Measurements from ENCODE around the gene CARMIL3.

Gene CARMIL3

DNA sequence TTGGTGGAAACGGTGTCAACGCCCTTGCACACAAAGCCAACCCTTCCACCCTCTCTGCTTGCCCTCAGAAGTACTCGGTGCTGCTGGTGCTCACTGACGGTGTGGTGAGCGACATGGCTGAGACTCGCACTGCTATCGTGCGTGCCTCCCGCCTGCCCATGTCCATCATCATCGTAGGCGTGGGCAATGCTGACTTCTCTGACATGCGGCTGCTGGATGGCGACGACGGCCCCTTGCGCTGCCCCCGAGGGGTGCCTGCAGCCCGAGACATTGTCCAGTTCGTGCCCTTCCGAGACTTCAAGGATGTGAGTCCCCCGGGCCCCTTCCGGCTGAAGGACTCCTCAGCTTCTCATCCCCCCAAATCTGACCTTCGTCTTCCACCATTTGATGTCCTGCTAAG lies 25.3 kb downstream of the CARMIL3 start:
- FAIRE-seq: no peak

DNA sequence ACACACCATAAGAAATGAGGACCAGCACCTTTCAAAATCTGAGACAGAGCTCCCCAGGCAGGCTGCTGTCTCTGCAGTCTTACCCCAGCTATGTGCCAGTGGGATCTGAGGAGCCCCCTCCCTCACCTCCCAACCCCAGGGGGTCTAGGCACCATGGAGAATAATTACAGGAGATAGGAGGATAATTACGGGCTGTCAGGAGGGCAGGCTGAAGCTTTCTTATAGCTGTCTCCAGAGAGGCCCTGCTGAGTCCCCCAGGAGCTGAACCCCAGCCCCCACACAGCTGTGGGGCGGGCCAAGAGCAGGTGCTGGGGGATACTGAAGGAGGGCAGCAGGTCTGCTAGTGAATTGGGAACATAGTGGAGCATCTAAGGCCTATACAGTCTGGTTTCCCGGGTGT lies 26.3 kb downstream of the CARMIL3 start:
- FAIRE-seq: no peak

GRCh38 chr14:24079491-24080141 lies 27.8 kb downstream of the CARMIL3 start:
- FAIRE-seq: no peak

- no peak for FAIRE-seq
Measured at GRCh38 chr14:24080142-24080530, 28.3 kb downstream of the CARMIL3 start.

DNA sequence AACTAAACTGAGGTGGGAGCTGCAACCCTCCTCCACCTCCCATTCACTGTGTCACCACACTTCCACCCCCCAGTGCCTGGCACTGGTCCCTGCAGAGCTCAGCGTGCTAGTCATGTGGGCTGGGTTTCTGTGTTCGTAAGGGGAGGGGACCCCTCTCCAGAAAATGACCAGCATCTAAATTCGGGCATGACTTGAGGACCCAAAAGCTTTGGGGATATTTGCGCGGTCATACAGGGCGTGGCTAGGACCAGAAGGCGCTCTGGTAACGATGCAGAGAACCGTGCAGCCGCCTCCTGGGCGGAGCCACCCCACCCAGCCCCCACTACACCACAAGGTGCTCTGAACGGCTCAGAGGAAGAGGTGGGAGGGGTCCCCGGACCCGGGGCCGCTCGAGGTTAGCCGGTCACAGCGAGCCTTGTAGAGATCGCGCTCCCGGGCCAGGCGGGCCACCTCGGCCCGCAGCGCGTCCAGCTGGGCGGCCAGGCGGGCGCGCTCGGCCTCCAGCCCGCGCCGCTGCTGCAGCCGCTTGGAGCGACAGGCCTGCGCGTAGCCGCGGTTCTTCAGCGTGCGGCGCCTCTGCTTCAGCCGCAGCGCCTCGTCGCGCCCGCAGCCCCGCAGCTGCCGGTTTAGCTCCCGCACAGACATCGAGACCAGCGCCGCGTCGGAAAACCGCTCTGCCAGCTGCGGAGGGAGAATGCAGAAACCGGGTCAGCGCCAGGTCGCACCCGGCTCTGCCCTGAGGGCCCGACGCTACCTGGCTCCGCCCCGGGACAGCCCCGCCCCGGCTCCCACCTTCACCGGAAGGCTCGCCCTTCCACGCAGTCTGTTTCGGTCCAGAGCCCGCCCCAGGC lies 29.3 kb downstream of the CARMIL3 start:
- FAIRE-seq: no peak

GRCh38 chr14:24081739-24082211 lies 30.0 kb downstream of the CARMIL3 start:
- no peak for FAIRE-seq

DNA sequence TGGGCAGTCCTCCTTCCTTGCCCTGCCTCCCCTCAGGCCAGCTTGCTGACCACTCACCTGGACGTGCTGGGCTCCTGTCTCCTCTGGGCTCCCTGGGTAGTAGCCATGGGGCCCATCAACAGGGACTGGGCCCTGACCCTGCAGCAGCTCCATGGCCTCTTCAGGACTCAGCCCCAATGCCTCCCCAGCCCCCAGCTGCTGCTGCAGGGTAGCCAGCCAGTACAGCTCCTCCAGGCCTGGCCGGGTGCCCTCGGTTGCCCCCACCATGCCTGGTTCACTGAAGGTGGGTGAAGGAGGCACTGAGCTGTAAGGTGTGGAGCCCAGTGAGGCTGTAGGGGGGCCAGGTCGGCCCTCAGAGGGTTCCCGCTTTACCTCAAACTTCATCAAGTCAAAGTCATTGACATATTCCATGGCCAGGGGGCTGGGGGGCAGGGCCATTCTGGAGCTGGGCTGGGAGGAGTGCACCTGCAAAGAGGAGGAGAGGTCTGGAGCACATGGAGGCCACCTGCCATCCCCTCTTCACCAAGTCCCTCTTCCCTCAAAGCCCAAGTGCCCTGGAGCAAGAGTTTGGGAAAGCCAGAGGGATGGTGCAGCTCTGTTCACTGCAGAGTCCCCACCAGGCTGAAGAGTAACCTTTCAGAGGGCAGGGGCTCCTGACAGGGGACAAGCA lies 30.7 kb downstream of the CARMIL3 start:
- FAIRE-seq: no peak

DNA sequence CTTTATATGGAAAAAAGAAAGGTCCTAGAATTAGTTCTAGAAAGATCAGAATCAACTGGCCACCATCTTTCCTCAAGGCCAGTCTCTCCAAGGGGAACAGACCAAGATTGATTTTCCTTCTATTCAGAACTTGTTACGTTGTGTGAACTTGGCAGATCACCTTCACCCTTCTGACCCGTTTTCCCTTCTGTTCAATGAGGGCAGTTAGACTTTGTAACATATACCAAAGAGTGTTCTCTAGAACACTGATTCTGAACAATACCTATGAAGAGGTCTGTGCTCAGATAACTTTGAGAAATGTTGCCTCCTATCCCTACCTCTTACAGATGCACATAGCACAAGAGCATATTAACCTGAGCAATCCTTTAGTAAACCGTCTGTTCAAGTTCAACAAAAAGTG lies 31.7 kb downstream of the CARMIL3 start:
- FAIRE-seq: no peak

DNA sequence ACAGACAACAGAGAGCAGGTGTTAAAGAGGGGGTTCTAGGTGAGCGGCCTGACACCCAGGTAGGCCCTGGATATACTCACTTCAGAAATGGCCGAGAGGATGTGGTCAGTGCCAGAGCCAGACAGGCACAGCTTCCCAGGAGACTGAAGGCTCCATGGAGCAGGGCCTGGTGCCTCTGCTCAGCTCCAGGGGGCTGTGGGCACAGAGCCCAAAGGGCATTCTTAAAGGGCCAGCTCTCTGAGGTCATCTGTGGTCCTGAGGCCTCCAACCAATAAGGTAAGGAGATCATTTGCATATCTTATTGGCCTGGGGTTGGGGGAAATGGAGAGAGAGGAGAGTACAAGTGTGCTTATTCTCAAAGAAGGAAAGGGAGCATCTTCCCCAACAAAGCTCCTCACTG lies 32.6 kb downstream of the CARMIL3 start:
- FAIRE-seq: no peak

DNA sequence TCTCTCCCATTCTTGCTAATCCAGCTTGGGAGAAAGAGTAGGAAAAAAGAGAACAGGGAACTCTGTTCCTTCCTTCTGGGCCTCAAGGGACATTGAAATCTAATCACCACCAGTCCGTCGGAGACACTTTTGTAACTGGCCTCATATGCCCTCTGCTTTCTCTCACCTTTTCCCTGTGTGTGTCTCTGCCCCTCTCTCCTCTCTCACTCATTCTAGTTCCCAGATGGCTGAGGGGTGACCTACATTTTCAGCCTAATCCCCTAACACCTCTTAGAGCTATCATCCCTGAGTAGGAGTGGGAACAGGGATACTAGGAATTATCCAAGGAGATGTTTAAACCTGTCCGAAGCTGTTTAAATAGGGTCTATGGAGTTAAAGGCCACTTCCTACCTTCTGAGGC lies 33.4 kb downstream of the CARMIL3 start:
- FAIRE-seq: no peak

- FAIRE-seq: no peak
Measured at GRCh38 chr14:24086193-24086955, 34.6 kb downstream of the CARMIL3 start.

DNA sequence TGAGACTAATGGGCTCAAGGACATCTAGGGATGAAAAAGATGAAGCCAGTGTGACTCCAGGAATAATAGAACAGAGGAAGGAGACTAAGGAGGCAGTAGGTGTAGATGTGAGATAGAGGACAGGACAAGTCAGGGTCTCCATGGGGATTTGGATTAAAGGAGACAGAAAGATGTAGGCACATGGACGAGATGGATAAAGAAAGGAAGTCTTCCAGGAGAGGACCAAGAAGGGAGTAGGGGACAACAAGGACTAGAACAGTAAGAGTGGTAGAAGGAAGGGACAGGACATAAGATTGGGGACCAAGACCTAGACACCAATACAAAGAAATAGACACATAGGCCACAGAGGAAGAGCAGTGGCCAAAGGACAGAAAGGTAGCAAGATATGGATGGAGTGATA lies 35.2 kb downstream of the CARMIL3 start:
- FAIRE-seq: no peak

DNA sequence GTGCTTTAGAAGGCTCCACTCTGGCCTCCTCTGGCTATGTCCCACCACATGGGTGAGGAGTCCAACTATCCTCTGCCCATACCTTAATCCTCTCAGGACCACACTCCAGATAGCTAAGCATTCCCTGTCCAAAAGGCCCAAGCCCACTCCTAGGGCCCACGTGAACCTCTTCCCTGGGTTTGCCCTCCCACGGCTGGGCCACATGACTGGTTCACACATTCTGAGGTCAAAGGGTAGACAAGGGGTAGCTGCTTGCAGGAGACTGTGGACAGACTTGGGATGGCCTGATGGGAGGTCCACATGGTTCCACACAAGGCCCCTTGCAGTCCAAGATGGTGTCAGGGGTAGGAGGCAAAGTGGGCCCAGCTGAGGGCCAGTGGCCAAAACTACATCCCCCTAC lies 36.3 kb downstream of the CARMIL3 start:
- no peak for FAIRE-seq

DNA sequence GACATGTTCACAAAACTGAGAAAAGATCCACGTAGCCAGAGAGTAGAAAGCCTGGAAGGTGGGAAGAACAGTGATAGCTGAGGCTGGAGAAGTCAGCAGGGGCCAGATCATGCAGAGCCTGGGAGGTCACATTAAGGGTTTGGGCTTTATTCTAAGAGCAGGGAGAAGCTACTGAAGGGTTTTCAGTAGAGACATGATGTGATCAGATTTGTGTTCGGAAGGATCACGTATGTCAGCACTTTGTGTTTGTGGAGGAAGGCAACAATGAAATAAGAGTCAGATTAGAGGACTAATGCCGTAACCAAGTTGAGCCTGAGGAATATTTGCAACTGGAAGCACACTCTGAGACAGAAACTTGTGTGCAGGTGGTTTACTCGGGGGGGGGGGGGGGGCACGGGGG lies 38.1 kb downstream of the CARMIL3 start:
- no peak for FAIRE-seq

DNA sequence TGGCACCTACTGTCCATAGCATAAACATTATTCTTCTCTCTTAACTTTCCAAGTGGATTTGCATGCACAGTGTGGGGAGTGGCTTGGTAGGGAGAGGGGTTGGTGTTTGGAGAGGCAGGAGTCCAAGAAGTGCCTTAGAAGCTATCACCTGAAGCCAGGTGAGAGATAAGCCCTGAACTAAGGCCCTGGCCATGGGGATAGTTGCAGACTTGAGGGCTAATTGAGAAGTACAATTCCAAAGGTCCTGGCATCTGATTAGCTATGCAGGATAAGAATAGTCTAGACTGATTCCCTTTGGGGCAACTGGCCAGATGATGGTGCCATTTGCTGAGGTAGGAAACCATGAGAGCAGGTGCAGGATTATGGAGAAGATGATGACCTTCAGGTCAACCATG lies 40.3 kb downstream of the CARMIL3 start:
- FAIRE-seq: no peak

DNA sequence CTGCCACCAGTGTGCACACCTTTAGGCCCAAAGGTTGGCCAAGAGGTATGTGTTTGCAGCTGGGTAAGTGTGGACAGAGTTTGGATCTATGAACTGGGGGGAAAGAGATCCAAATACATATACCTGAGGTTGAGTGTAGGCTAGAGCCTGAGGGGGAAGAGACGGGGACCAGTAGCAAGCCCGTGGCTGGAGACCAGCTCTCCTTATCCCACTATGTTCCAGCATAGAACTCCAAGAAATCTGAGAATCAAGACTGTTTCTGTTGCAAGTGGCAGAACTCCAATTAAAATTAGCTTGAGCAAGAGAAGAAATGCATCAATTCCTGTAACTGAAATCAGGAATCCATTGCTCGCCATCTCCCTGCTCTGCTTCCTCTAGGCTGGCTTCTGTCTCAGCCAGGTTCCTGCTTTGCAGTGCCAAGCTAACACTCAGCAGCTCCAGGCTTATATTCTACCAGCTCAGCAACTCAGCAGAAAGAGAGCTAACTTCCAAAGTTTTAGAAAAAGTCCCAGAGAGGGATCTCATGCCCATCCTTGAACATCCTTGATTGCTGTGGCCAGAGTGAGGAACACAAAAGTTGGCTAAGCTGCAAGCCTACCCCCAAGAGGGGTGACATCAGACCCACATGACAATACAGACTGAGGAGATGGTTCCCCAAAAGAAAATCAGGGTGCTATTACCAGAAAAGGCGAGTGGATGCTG lies 40.8 kb downstream of the CARMIL3 start:
- no peak for FAIRE-seq

- FAIRE-seq: no peak
Measured at GRCh38 chr14:24093207-24093900, 41.5 kb downstream of the CARMIL3 start.

DNA sequence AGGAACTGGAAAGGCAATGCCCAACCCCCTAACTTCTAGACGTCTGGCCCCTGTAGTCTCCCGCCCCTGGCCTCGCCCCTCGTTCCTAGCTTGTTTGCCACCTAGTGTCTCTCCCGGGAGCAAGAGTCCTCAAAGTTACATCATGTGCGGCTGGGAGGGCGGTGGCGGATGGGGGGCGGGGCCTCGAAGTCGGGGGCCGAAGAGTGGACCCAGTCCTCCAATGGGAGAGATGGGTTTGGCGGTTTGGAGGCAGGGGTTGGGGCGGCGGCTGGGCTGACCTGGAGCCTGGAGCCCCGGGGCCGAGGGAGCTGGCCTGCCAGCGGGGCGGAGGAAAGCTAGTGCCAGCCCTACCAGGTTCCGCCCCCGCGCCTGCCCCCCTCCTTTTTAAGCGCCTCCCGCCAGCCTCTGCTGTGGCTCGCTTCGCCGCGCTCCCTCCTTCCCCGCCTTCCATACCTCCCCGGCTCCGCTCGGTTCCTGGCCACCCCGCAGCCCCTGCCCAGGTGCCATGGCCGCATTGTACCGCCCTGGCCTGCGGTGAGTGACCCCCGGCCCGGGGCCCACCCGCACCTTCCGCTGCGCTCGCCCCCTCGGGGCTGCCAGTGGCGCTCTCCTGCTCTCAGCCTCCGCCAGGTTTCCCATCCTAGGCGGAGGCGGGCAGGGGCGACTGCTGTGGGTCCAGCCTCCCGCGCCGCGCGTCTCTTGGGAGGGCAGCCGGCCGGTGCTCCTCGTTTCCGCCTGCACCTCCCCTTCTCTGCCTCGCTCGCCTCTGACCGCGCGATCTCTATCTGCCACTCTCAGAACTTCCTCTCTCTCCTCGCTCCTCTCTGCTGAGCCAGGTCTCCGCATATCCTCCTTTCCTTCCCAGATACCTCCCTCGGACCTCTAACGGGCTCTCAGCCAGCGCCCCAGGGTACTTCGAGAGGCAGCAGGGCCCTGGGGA lies 42.4 kb downstream of the CARMIL3 start, which contains the start of gene PCK2:
Gene PCK2, plus strand, starts transcription at position 411 of the 940 bp plus-strand sequence. Its CDS starts 95 bp downstream, at position 506.
- FAIRE-seq: no peak

DNA sequence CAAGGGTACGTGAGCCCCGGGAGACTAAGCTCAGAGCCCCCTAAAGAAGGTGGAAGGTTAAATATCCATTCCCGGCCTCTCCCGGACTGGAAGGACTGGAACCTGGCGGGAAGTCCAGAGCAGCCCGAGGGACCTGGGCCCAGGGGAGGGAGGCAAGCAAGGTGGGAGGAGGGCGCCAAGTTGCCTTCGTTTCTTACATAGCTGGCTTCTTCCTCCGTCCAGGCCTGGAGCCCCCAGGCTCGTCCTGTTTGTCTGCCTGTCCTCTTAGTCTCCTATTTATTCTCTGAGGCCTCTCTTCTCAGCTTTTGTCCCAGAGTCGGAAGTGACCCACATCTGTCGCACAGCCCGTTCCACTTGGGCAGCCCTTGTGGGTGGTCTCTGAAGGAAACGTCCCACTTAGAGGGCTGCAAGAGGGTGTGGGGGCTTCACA lies 43.0 kb downstream of the CARMIL3 start:
- FAIRE-seq: no peak

Data from A204.1 (cell line).